GM12878 (cell line): ENCODE data around the gene FAM161A. TPM values are rescaled to one million over a fixed set of nuclear protein-coding genes. Genes with fewer than 3 reads are reported as not detected.

ENCODE experiments used
- BMI1 ChIP-seq: fragments of 450-650 bp; IDR thresholded peaks from 2 replicates; pipeline ENCODE4 v1.6.1; 2016; ENCODE audit warnings: mild to moderate bottlenecking, moderate library complexity, borderline replicate concordance
- BRCA1 ChIP-seq: IDR thresholded peaks from 2 replicates; pipeline ENCODE4 v1.6.1; 2011; ENCODE audit warnings: low read depth, low read length, improper control_type of control experiment
- CBFB ChIP-seq: IDR thresholded peaks from 2 replicates; pipeline ENCODE4 v1.6.1; 2016; ENCODE audit warnings: antibody characterized with exemption, low read depth
- CREM ChIP-seq: IDR thresholded peaks from 2 replicates; pipeline ENCODE4 v1.6.1; 2014; ENCODE audit warnings: antibody characterized with exemption, low read depth
- DPF2 ChIP-seq: fragments of 450-650 bp; IDR thresholded peaks from 2 replicates; pipeline ENCODE4 v1.6.1; 2017; ENCODE audit warnings: mild to moderate bottlenecking
- FOXM1 ChIP-seq: IDR thresholded peaks from 2 replicates; pipeline ENCODE4 v1.6.1; 2012; ENCODE audit warnings: low read depth, mild to moderate bottlenecking, inconsistent platforms, low read length, moderate library complexity
- HDAC2 ChIP-seq: fragments of 200-600 bp; sonication (generic); IDR thresholded peaks from 2 replicates; pipeline ENCODE4 v1.6.1; 2017
- KAT2A ChIP-seq: conservative IDR thresholded peaks from 2 replicates; pipeline ENCODE4 v1.6.1; 2011; ENCODE audit warnings: low read depth, low read length; ENCODE audit not compliant: control insufficient read depth
- KLF5 ChIP-seq: fragments of 450-650 bp; IDR thresholded peaks from 2 replicates; pipeline ENCODE4 v1.6.1; 2014; ENCODE audit warnings: mild to moderate bottlenecking; ENCODE audit not compliant: partially characterized antibody
- MXI1 ChIP-seq: fragments of 150-350 bp; IDR thresholded peaks from 2 replicates; pipeline ENCODE4 v1.6.1; 2011; ENCODE audit warnings: low read depth, mild to moderate bottlenecking, inconsistent platforms, low read length, improper control_type of control experiment
- NFIC ChIP-seq: IDR thresholded peaks from 2 replicates; pipeline ENCODE4 v1.6.1; 2012; ENCODE audit warnings: low read depth, mild to moderate bottlenecking, inconsistent platforms, low read length, moderate library complexity
- PML ChIP-seq: IDR thresholded peaks from 2 replicates; pipeline ENCODE4 v1.6.1; 2012; ENCODE audit warnings: low read length, inconsistent platforms
- POLR2A ChIP-seq: IDR thresholded peaks from 2 replicates; pipeline ENCODE4 v1.6.1; 2011; ENCODE audit warnings: low read depth, mild to moderate bottlenecking, low read length
- POLR2AphosphoS5 ChIP-seq: IDR thresholded peaks from 2 replicates; pipeline ENCODE4 v1.6.1; 2011; ENCODE audit warnings: mild to moderate bottlenecking, low read length, inconsistent platforms
- RAD51 ChIP-seq: fragments of 450-650 bp; IDR thresholded peaks from 2 replicates; pipeline ENCODE4 v1.6.1; 2016; ENCODE audit warnings: moderate library complexity, mild to moderate bottlenecking, inconsistent platforms
- RFX5 ChIP-seq: IDR thresholded peaks from 2 replicates; pipeline ENCODE4 v1.6.1; 2011; ENCODE audit warnings: low read depth, low read length, improper control_type of control experiment
- SIN3A ChIP-seq: IDR thresholded peaks from 2 replicates; pipeline ENCODE4 v1.6.1; 2012; ENCODE audit warnings: low read depth, low read length, improper control_type of control experiment
- SIX5 ChIP-seq: IDR thresholded peaks from 2 replicates; pipeline ENCODE4 v1.6.1; 2011; ENCODE audit warnings: mild to moderate bottlenecking, low read depth, low read length, moderate library complexity; ENCODE audit not compliant: severe bottlenecking
- STAT3 ChIP-seq: IDR thresholded peaks from 2 replicates; pipeline ENCODE4 v1.6.1; 2011; ENCODE audit warnings: low read depth, low read length, improper control_type of control experiment
- polyA plus RNA-seq, 11 experiments: library from polyadenylated mRNA; depleted of rRNA in 4 of 11; unstranded in 6 of 11; stranded (reverse) in 5 of 11; fragments of >200 nt; fragmentation: Nextera tagmentation in 4 of 11; fragmentation: Illumina TruSeq in 1 of 11; extraction: Ambion mirVana in 4 of 11; extraction: Trizol in 1 of 11; gene quantifications; 1 replicate in 1 of 11; 2 replicates in 10 of 11; pipeline versions ENCODE4 v1.2.1 to v1.2.3, GENCODE V29; 2011 to 2016; ENCODE audit warnings: inconsistent platforms in 2 of 11, missing spikeins in 2 of 11, low read depth in 1 of 11
- total RNA-seq, 4 experiments: library from RNA; depleted of rRNA in 3 of 4; stranded (reverse); fragments of >200 nt in 3 of 4; fragmentation: Illumina TruSeq in 1 of 4; extraction: Trizol in 1 of 4; gene quantifications; 2 replicates each; pipeline versions ENCODE4 v1.2.1 to v1.2.3, GENCODE V29; 2013 to 2021
- TF ChIP-seq, protein P1 (sequence below): IDR thresholded peaks from 2 replicates; pipeline ENCODE4 v1.6.1; 2012; ENCODE audit warnings: low read depth, low read length, improper control_type of control experiment
- TF ChIP-seq, protein P2 (sequence below): IDR thresholded peaks from 2 replicates; pipeline ENCODE4 v1.6.1; 2011; ENCODE audit warnings: low read depth, low read length, improper control_type of control experiment, borderline replicate concordance
- TF ChIP-seq, protein P3 (sequence below): IDR thresholded peaks from 2 replicates; pipeline ENCODE4 v1.6.1; 2011; ENCODE audit warnings: borderline replicate concordance, low read depth, mild to moderate bottlenecking, moderate library complexity, low read length; ENCODE audit not compliant: insufficient read depth, poor library complexity, severe bottlenecking
- TF ChIP-seq, protein P4 (sequence below): IDR thresholded peaks from 2 replicates; pipeline ENCODE4 v1.6.1; 2011; ENCODE audit warnings: low read depth, mild to moderate bottlenecking, low read length, moderate library complexity, borderline replicate concordance; ENCODE audit errors: extremely low read depth
- TF ChIP-seq, protein P5 (sequence below): fragments of 450-650 bp; IDR thresholded peaks from 2 replicates; pipeline ENCODE4 v1.6.1; 2018; ENCODE audit warnings: mild to moderate bottlenecking, low read depth, moderate library complexity; ENCODE audit not compliant: partially characterized antibody
- TF ChIP-seq, protein P6 (sequence below): IDR thresholded peaks from 2 replicates; pipeline ENCODE4 v1.6.1; 2012; ENCODE audit warnings: low read length, inconsistent platforms

FAM161A gene
- total and polyA plus RNA-seq, 10 of the 15 experiments (the other 5 are each of a cell fraction or from before 2014, with no cell fraction given) = 2.2 to 12.2 (median 8.9) TPM

DNA sequence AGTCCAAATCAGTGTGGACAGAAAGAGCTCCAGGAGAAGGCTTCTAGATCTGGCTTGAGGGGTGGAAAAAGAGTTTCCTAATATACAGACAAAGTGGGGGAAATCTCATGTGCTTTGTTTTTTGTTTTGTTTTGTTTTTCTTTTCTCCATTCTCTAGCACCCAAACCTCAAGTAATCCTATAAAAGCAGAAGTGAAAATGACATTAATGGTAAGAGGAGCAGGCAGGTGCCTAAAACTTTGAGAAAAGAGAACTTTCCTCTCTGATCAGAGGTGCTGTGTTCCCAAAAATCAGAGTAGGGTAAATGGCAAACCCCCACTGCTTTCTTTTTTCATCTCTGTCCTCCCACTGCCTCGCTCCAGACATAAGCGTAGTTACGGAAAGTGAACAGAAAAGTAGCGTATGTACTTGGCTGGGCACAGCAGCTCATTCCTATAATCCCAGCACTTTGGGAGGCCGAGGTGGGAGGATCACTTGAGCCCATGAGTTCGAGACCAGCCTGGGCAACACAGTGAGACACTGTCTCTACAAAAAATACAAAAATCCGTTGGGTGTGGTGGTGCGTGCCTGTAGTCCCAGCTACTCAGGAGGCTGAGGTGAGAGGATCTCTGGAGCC is 77.8 kb downstream of the FAM161A start (continued):
- no peak for TF ChIP-seq SIX5
- TF ChIP-seq MXI1 = no peak; the same call in 1 of the 2 replicates
- no peak for TF ChIP-seq RFX5
- TF ChIP-seq SIN3A = no peak
- TF ChIP-seq POLR2A = no peak
- no peak for TF ChIP-seq KAT2A
- peak; percentile 92 for TF ChIP-seq DPF2
- TF ChIP-seq RAD51 = peak; percentile 23
- no peak for TF ChIP-seq HDAC2
- TF ChIP-seq KLF5 = no peak
- peak; percentile 58 for TF ChIP-seq NFIC
- TF ChIP-seq, protein P1, sequence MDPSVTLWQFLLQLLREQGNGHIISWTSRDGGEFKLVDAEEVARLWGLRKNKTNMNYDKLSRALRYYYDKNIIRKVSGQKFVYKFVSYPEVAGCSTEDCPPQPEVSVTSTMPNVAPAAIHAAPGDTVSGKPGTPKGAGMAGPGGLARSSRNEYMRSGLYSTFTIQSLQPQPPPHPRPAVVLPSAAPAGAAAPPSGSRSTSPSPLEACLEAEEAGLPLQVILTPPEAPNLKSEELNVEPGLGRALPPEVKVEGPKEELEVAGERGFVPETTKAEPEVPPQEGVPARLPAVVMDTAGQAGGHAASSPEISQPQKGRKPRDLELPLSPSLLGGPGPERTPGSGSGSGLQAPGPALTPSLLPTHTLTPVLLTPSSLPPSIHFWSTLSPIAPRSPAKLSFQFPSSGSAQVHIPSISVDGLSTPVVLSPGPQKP = no peak
- TF ChIP-seq, protein P2, sequence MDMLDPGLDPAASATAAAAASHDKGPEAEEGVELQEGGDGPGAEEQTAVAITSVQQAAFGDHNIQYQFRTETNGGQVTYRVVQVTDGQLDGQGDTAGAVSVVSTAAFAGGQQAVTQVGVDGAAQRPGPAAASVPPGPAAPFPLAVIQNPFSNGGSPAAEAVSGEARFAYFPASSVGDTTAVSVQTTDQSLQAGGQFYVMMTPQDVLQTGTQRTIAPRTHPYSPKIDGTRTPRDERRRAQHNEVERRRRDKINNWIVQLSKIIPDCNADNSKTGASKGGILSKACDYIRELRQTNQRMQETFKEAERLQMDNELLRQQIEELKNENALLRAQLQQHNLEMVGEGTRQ = no peak
- TF ChIP-seq PML = no peak
- TF ChIP-seq STAT3 = no peak
- no peak for TF ChIP-seq CBFB
- no peak for TF ChIP-seq POLR2AphosphoS5
- TF ChIP-seq, protein P3, sequence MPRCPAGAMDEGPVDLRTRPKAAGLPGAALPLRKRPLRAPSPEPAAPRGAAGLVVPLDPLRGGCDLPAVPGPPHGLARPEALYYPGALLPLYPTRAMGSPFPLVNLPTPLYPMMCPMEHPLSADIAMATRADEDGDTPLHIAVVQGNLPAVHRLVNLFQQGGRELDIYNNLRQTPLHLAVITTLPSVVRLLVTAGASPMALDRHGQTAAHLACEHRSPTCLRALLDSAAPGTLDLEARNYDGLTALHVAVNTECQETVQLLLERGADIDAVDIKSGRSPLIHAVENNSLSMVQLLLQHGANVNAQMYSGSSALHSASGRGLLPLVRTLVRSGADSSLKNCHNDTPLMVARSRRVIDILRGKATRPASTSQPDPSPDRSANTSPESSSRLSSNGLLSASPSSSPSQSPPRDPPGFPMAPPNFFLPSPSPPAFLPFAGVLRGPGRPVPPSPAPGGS = no peak
- TF ChIP-seq CREM = no peak
- TF ChIP-seq, protein P4, sequence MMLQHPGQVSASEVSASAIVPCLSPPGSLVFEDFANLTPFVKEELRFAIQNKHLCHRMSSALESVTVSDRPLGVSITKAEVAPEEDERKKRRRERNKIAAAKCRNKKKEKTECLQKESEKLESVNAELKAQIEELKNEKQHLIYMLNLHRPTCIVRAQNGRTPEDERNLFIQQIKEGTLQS = no peak
- TF ChIP-seq, protein P5, sequence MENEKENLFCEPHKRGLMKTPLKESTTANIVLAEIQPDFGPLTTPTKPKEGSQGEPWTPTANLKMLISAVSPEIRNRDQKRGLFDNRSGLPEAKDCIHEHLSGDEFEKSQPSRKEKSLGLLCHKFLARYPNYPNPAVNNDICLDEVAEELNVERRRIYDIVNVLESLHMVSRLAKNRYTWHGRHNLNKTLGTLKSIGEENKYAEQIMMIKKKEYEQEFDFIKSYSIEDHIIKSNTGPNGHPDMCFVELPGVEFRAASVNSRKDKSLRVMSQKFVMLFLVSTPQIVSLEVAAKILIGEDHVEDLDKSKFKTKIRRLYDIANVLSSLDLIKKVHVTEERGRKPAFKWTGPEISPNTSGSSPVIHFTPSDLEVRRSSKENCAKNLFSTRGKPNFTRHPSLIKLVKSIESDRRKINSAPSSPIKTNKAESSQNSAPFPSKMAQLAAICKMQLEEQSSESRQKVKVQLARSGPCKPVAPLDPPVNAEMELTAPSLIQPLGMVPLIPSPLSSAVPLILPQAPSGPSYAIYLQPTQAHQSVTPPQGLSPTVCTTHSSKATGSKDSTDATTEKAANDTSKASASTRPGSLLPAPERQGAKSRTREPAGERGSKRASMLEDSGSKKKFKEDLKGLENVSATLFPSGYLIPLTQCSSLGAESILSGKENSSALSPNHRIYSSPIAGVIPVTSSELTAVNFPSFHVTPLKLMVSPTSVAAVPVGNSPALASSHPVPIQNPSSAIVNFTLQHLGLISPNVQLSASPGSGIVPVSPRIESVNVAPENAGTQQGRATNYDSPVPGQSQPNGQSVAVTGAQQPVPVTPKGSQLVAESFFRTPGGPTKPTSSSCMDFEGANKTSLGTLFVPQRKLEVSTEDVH = peak; percentile 42
- 0 out of 2 replicates have a peak, but pooled peaks have one; percentile 20 for TF ChIP-seq FOXM1
- TF ChIP-seq, protein P6, sequence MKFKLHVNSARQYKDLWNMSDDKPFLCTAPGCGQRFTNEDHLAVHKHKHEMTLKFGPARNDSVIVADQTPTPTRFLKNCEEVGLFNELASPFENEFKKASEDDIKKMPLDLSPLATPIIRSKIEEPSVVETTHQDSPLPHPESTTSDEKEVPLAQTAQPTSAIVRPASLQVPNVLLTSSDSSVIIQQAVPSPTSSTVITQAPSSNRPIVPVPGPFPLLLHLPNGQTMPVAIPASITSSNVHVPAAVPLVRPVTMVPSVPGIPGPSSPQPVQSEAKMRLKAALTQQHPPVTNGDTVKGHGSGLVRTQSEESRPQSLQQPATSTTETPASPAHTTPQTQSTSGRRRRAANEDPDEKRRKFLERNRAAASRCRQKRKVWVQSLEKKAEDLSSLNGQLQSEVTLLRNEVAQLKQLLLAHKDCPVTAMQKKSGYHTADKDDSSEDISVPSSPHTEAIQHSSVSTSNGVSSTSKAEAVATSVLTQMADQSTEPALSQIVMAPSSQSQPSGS = peak; percentile 32; the same call in 1 of the 2 replicates
- TF ChIP-seq BRCA1 = no peak
- no peak; the same call in 1 of the 2 replicates for TF ChIP-seq BMI1
